Right lobe of liver (tissue), 6 donors: ENCODE data around the gene PTBP1. TPM values are rescaled to one million over a fixed set of nuclear protein-coding genes. Genes with fewer than 3 reads are reported as not detected.

Experiments
- ATAC-seq, 4 donors: fragments of 200-7000 bp; cut with Tn5 transposase; one replicate each; pipeline ENCODE4 v1.9.1; 2020; ENCODE audit warnings: mild to moderate bottlenecking in 4 of 4, moderate library complexity in 4 of 4
- DNase-seq, 3 donors: peaks; one replicate each; pipeline ENCODE4 v3.0.0-alpha.2; 2020
- H3K27ac ChIP-seq, 3 donors: fragments of 200-600 bp; one replicate each; pipeline ENCODE4 v1.8.0; 2022
- H3K27me3 ChIP-seq, 2 donors: fragments of 200-600 bp; one replicate each; pipeline ENCODE4 v1.8.0; 2022
- H3K36me3 ChIP-seq, 4 donors: fragments of 200-600 bp; sonication (generic) in 1 of 4; one replicate each; pipeline versions ENCODE4 v1.5.1 to v1.8.0; 2017 to 2022; ENCODE audit warnings: control low read depth in 1 of 4
- H3K4me1 ChIP-seq, 4 donors: fragments of 200-600 bp; sonication (generic) in 1 of 4; one replicate each; pipeline versions ENCODE4 v1.5.1 to v1.8.0; 2017 to 2022; ENCODE audit warnings: control low read depth in 1 of 4
- H3K4me3 ChIP-seq, 3 donors: fragments of 200-600 bp; one replicate each; pipeline ENCODE4 v1.8.0; 2022
- H3K9me3 ChIP-seq, 4 donors: fragments of 200-600 bp; sonication (generic) in 1 of 4; one replicate each; pipeline versions ENCODE4 v1.5.1 to v1.8.0; 2017 to 2022; ENCODE audit warnings: control low read depth in 1 of 4
- CTCF ChIP-seq, 4 donors: fragments of 200-600 bp in 3 of 4; fragments of 450-650 bp in 1 of 4; IDR thresholded peaks; one replicate each; pipeline versions ENCODE4 v1.5.1 to v1.8.0; 2016 to 2022; ENCODE audit warnings: antibody characterized with exemption in 4 of 4, mild to moderate bottlenecking in 2 of 4
- POLR2A ChIP-seq: fragments of 450-650 bp; IDR thresholded peaks from one replicate; pipeline ENCODE4 v1.6.1; 2017; ENCODE audit warnings: antibody characterized with exemption, mild to moderate bottlenecking
- WGBS: methylation state at CpG from one replicate; pipeline ENCODE4 v1.1.6; 2018; ENCODE audit warnings: low coverage, low lambda C conversion rate; ENCODE audit not compliant: insufficient coverage; ENCODE audit errors: missing lambda C conversion rate; 5-methylcytosine and 5-hydroxymethylcytosine counted together
- intact Hi-C, 2 donors: fragments of 100-400 bp; cut with DNase I; formaldehyde crosslinking; loops; one replicate each; pipeline versions ENCODE4 v1.11.2 to v1.14.1; 2022
- total RNA-seq, 6 experiments: library from RNA; depleted of rRNA in 2 of 6; stranded (reverse); fragments of >200 nt in 2 of 6; fragmentation: NEBNext Ultra II Directional in 3 of 6; extraction: Animal tissue kit (Norgen Biotek cat#: 25700) in 3 of 6; gene quantifications; one replicate each; pipeline versions ENCODE4 v1.1.0 to v1.2.4, GENCODE V29; 2016 to 2023
- donor health status: DM: no; HTN: yes; CAD: no.
- donor health status: DM: no; HTN: no; CAD: no.
- donor health status: DM: no; HTN: no; CAD: no.
- donor health status: DM: no; HTN: yes; CAD: no.
- donor health status: DM: no; HTN: yes; CAD: no.

PTBP1 gene
- total RNA-seq, 6 experiments from 2014 or later: 91.1 to 150 (median 129) TPM

- peak overlapping the region; percentile 95 to 97 (median 96) for H3K27ac ChIP-seq
- H3K27me3 ChIP-seq: no peaks in the 10 kb centered on the region
- H3K4me3 ChIP-seq: peak overlapping the region; percentile 90 to 95 (median 93)
- TF ChIP-seq CTCF (IDR thresholded peaks at IDR 0.05) (peak in 1 of 4 donors; percentile 17), POLR2A (peak; percentile 43)
- peak; percentile 21 to 51 (median 38) for ATAC-seq
- peak; percentile 93 for DNase-seq
- no peaks in the 10 kb centered on the region for H3K9me3 ChIP-seq
- peaks cover 0 to 9% (median 2%) of the 10 kb centered on the region in 4 donors for H3K36me3 ChIP-seq
- intact Hi-C loops: no loop called here
- WGBS: 0% methylated on average over 13 of the region's 129 CpGs
- peaks cover 0 to 31% (median 19%) of the 10 kb centered on the region in 4 donors for H3K4me1 ChIP-seq
Observed at GRCh38 chr19:797528-798414, 519 bp downstream of the PTBP1 start.

GRCh38 chr19:798415-799075, 1.3 kb downstream of the PTBP1 start:
- intact Hi-C loops: no loop called here
- peak overlapping the region; percentile 72 to 84 (median 79) for H3K27ac ChIP-seq
- DNase-seq (peak; percentile 77 to 89 (median 88)), ATAC-seq (peak; percentile 11 to 39 (median 37))
- H3K27me3 ChIP-seq: no peaks in the 10 kb centered on the region
- H3K9me3 ChIP-seq: no peaks in the 10 kb centered on the region
- TF ChIP-seq CTCF (IDR thresholded peaks at IDR 0.05) (no peak), POLR2A (peak; percentile 15)
- H3K4me3 ChIP-seq: peak overlapping the region; percentile 90 to 95 (median 93)
- 0% methylated on average over 6 of the region's 44 CpGs for WGBS
- H3K36me3 ChIP-seq: peaks cover 0 to 14% (median 6%) of the 10 kb centered on the region in 4 donors
- H3K4me1 ChIP-seq: peaks cover 0 to 31% (median 19%) of the 10 kb centered on the region in 4 donors

- H3K4me3 ChIP-seq: peak overlapping the region; percentile 90 to 95 (median 93)
- H3K36me3 ChIP-seq: peaks cover 0 to 22% (median 10%) of the 10 kb centered on the region in 4 donors
- no peaks in the 10 kb centered on the region for H3K27me3 ChIP-seq
- no peaks in the 10 kb centered on the region for H3K9me3 ChIP-seq
- H3K4me1 ChIP-seq: peaks cover 0 to 31% (median 19%) of the 10 kb centered on the region in 4 donors
- H3K27ac ChIP-seq: peak overlapping the region; percentile 72 to 84 (median 79)
- ATAC-seq (no peak), DNase-seq (peak in 1 of 3 donors; percentile 55)
- WGBS: 0% methylated on average over 13 of the region's 28 CpGs
- TF ChIP-seq CTCF (IDR thresholded peaks at IDR 0.05) (peak in 1 of 4 donors; percentile 2), POLR2A (no peak)
- intact Hi-C loops: no loop called here
Observed at GRCh38 chr19:799076-799881, 2.0 kb downstream of the PTBP1 start.
